EH (cell line): ENCODE results near the gene CMPK2.
"Not testable (repeated sequence)": the region's sequence is repeated elsewhere in the genome, so short reads cannot be mapped to it uniquely, and the experiment has no call there.

Experiments
- DNase-seq: peaks from one replicate; pipeline ENCODE4 v3.0.0-alpha.2; 2015; ENCODE audit warnings: low read depth

Gene CMPK2, protein sequence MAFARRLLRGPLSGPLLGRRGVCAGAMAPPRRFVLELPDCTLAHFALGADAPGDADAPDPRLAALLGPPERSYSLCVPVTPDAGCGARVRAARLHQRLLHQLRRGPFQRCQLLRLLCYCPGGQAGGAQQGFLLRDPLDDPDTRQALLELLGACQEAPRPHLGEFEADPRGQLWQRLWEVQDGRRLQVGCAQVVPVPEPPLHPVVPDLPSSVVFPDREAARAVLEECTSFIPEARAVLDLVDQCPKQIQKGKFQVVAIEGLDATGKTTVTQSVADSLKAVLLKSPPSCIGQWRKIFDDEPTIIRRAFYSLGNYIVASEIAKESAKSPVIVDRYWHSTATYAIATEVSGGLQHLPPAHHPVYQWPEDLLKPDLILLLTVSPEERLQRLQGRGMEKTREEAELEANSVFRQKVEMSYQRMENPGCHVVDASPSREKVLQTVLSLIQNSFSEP

DNA sequence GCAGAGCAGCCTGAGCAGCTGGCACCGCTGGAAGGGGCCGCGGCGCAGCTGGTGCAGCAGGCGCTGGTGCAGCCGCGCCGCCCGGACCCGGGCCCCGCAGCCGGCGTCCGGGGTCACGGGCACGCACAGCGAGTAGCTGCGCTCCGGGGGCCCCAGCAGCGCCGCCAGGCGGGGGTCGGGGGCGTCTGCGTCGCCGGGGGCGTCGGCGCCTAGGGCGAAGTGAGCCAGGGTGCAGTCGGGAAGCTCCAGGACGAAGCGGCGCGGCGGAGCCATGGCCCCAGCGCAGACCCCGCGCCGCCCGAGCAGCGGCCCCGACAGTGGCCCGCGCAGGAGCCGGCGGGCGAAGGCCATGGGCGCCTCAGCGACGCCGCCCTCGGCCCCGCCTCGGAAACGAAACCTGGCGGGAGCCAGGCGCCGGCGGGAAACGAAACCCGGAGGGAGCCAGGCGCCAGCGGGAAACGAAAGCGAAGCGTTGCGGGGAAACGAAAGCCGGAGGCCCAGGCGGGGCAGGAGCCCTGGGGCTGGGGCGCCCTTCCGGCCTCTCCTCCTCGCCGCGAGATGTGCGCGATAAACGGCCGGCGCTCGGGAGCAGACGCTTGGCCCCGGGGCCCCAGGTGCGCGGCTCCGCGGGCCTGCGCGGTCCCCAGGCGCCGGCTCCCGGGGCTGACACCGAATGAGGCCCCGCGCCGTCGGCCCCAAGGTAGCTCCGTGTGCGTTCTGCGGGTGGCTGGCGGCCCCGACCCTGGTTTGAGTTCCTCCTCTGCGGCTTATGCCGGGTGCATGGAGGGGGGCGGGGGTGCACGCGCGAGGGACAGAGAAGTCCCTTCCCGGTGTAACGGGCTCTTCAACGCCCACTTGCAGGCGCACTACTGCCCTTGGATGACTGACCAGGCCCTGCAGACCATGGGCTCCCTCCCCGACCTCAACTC, at the start of gene CMPK2:
Gene CMPK2 (minus strand): TSS at position 562 of the 929 bp plus-strand sequence. CDS start 211 bp downstream, at position 351.
- peak; percentile 50 for DNase-seq

GRCh38 chr2:6915399-6915798, 49.7 kb upstream of the CMPK2 start:
- no peak for DNase-seq

- DNase-seq, result no peak
Measured at GRCh38 chr2:6914828-6915227, 49.1 kb upstream of the CMPK2 start.

- DNase-seq, result no peak
Measured at GRCh38 chr2:6913415-6914157, 47.9 kb upstream of the CMPK2 start.

- no peak for DNase-seq
Measured at GRCh38 chr2:6911721-6912120, 46.0 kb upstream of the CMPK2 start.

DNA sequence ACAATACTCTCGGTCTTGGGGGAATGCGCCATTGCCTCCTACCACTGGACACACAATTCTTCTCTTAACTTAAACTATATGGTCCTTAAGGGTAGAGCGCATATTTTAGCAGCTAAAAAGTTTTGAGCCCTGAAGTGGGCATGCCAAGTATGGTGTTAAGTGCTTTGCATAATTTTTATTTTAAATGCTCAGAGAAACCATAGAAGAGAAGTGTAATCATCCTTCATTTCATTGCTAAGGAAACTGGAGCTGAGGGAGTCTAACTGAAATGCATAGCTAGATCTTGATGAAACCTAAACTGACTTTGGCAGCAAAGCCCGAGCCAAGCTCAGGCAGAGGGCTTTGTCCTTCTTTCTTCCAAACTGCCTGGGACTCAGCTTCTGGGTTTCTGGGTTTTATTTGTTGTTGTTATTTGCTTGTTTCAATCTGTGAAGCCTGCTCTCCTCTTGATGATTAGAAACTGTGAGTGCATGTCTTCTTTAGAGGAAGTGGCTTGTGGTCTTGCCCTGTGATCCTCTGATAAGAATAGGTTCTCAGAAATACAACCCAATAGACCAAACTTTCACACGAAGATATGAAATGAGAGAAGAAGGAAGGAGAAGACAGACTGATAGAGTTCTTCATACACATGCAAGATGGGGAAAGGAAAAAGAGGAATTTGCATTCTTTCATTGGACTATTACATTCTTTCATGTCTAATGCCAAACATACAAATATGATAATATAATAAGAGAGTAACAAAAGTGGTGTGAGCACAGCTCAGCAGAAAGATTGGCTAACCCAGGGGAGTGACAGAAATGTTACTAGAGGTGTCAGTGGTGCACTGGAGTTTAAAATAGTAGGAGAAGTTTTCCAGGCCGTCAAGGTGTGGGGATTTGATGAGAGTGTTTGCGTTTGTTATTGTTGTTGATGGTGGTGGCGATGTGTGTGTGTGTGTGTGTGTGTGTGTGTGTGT, 44.0 kb upstream of the CMPK2 start:
- no peak for DNase-seq

GRCh38 chr2:6908291-6908690, 42.6 kb upstream of the CMPK2 start:
- no peak for DNase-seq

GRCh38 chr2:6906165-6906741, 40.5 kb upstream of the CMPK2 start:
- no peak for DNase-seq

DNA sequence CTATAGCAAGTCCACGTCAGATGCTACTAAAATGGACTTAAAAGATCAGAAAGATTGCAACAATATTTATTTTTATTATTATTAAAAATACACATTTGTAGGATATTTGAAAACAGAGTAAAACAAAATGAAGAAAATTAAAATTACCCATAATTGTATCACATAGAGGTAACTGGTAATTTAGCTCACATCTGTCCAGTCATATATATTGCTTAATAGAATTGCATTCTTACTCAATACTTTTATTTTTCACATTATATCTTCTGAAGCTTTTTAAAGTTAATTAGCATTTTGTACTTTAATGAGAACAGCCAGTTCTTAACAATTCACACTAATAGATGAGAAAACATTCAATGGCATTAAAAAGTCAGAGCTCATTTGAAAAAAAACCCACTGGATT, 40.0 kb upstream of the CMPK2 start:
- DNase-seq, result no peak

DNA sequence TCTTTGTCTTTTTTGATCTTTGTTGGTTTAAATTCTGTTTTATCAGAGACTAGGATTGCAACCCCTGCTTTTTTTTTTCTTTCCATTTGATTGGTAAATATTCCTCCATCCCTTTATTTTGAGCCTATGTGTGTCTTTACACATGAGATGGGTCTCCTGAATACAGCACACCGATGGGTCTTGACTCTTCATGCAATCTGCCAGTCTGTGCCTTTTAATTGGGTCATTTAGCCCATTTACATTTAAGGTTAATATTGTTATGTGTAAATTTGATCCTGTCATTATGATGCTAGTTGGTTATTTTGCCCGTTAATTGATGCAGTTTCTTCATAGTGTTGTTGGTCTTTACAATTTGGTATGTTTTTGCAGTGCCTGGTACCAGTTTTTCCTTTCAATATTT, 36.9 kb upstream of the CMPK2 start:
- not testable (repeated sequence) for DNase-seq

GRCh38 chr2:6896930-6897759, 31.4 kb upstream of the CMPK2 start:
- peak; percentile 39 for DNase-seq

DNA sequence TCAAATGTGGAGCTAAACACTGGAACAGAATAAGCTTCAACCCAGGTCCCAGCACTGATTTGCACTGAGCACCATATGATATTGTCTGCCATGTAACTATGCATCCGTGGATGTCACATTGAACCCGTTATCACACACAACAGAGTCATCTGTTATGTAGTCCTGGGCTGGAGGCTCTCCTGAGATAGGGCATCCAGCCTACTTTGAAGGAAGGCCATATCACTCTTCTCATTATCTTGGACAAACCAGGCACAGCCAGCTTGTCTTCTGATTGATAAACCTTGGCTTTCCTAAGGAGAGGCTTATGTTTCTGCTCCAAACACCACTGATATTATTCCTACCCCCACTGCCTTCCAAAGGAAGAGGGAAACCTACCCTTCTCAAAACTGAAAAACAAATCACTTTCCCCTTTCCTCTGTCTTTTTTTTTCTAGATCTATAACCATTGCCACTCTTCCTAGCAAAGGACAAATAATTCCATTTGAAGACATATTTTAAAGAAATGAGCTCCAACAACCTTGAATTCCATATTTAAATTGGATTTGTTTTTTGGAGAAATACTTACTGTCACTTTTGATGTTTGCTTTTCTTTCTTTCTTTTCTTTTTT, 28.3 kb upstream of the CMPK2 start:
- DNase-seq, result no peak

DNA sequence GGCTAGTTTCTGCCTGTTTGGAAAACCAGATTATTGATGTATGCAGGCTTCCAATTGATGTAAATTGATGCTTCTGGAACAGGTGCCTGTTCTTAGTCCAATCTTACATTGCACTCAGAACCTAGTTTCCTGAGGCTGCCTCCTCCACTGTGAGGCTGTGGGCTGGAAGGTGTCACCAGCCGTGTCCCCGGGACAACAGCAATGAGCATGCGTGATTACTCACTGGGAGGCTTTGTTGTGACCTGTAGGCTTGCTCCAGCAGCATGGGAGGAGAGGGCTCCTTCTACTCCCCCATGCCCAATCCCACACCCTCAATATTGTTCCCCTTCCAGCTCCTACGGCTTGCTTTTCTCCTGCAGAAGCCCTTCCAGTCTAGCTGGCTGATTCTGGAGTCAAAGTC, 23.0 kb upstream of the CMPK2 start:
- no peak for DNase-seq

- no peak for DNase-seq
Measured at GRCh38 chr2:6887751-6888192, 22.1 kb upstream of the CMPK2 start.

- DNase-seq, result no peak
Measured at GRCh38 chr2:6885968-6886367, 20.3 kb upstream of the CMPK2 start.

- no peak for DNase-seq
Measured at GRCh38 chr2:6885551-6885950, 19.8 kb upstream of the CMPK2 start.

- no peak for DNase-seq
Measured at GRCh38 chr2:6883448-6884122, 17.9 kb upstream of the CMPK2 start.

- no peak for DNase-seq
Measured at GRCh38 chr2:6881516-6881915, 15.8 kb upstream of the CMPK2 start.

DNA sequence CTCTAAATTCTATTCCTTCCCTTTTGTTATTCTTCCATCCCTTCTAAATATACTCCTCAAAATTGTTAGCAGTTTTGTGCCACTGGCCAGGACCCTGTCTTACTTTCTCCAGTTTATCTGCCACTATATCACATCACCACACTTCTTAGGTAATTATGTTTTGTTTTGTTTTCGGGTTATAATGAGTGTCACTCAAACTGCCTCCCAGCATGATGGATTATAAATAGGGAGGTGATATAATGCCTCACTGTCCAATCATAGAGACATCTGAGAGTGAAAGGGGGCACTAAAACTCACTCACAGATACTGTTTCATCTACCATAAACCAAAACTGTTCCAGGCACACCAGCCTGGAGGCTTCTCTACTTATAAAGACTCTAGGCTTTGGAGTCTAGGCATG, 15.3 kb upstream of the CMPK2 start:
- no peak for DNase-seq
